OCI-LY3 (cell line): ENCODE data around the gene NOP14.
"Not testable (repeated sequence)": the region's sequence is repeated elsewhere in the genome, so short reads cannot be mapped to it uniquely, and the experiment has no call there.

Experiments used
- H2AFZ ChIP-seq: fragments of 200-600, 300-600 bp; shearing (Covaris generic); 2 replicates; pipeline ENCODE4 v1.6.0; 2014; ENCODE audit warnings: antibody characterized with exemption, low read depth, low read length
- H3K27ac ChIP-seq: fragments of 200-600, 300-600 bp; sonication (generic); 2 replicates; pipeline ENCODE4 v1.5.1; 2014; ENCODE audit warnings: mild to moderate bottlenecking, low read length, moderate library complexity, mixed read lengths
- H3K27me3 ChIP-seq: fragments of 200-600, 300-600 bp; sonication (generic); 2 replicates; pipeline ENCODE4 v1.6.1; 2014; ENCODE audit warnings: low read depth, low read length, mixed read lengths
- H3K36me3 ChIP-seq: fragments of 200-600, 300-600 bp; sonication (generic); replicated peaks from 2 replicates; pipeline ENCODE3; 2014; ENCODE audit warnings: low read depth, low read length, mixed read lengths
- H3K4me1 ChIP-seq: fragments of 300-600, 200-600 bp; sonication (generic); 2 replicates; pipeline ENCODE4 v1.6.1; 2014; ENCODE audit warnings: low read length, mixed read lengths
- H3K4me2 ChIP-seq: fragments of 200-600, 300-600 bp; sonication (generic); 2 replicates; pipeline ENCODE4 v1.6.1; 2014; ENCODE audit warnings: low read length, mixed read lengths
- H3K4me3 ChIP-seq: fragments of 300-600, 200-600 bp; sonication (generic); 2 replicates; pipeline ENCODE4 v1.5.1; 2014; ENCODE audit warnings: antibody characterized with exemption, mild to moderate bottlenecking, low read length, moderate library complexity
- H3K79me2 ChIP-seq: fragments of 300-600, 200-600 bp; shearing (Covaris generic); 2 replicates; pipeline ENCODE4 v1.6.1; 2014; ENCODE audit warnings: mild to moderate bottlenecking, low read length, mixed read lengths
- H3K9ac ChIP-seq: fragments of 300-600, 200-600 bp; shearing (Covaris generic); 2 replicates; pipeline ENCODE4 v1.6.0; 2014; ENCODE audit warnings: mild to moderate bottlenecking, low read length, moderate library complexity
- H3K9me3 ChIP-seq: fragments of 200-600, 300-600 bp; shearing (Covaris generic); 2 replicates; pipeline ENCODE4 v1.6.1; 2014; ENCODE audit warnings: low read length, mixed read lengths; ENCODE audit not compliant: insufficient read depth
- H4K20me1 ChIP-seq: fragments of 200-600, 300-600 bp; sonication (generic); 2 replicates; pipeline ENCODE4 v1.6.1; 2016; ENCODE audit warnings: low read length, mixed read lengths; ENCODE audit not compliant: insufficient read depth
- EZH2phosphoT487 ChIP-seq: fragments of 200-600 bp; shearing (Covaris generic); IDR thresholded peaks from 2 replicates; pipeline ENCODE4 v1.6.1; 2018; ENCODE audit warnings: antibody characterized with exemption, mixed run types, low read depth
- TF ChIP-seq, protein P1 (sequence below): fragments of 200-600, 300-600 bp; sonication (generic); IDR thresholded peaks from 2 replicates; pipeline ENCODE4 v1.5.1; 2014; ENCODE audit warnings: antibody characterized with exemption, low read length, low read depth

Gene NOP14

DNA sequence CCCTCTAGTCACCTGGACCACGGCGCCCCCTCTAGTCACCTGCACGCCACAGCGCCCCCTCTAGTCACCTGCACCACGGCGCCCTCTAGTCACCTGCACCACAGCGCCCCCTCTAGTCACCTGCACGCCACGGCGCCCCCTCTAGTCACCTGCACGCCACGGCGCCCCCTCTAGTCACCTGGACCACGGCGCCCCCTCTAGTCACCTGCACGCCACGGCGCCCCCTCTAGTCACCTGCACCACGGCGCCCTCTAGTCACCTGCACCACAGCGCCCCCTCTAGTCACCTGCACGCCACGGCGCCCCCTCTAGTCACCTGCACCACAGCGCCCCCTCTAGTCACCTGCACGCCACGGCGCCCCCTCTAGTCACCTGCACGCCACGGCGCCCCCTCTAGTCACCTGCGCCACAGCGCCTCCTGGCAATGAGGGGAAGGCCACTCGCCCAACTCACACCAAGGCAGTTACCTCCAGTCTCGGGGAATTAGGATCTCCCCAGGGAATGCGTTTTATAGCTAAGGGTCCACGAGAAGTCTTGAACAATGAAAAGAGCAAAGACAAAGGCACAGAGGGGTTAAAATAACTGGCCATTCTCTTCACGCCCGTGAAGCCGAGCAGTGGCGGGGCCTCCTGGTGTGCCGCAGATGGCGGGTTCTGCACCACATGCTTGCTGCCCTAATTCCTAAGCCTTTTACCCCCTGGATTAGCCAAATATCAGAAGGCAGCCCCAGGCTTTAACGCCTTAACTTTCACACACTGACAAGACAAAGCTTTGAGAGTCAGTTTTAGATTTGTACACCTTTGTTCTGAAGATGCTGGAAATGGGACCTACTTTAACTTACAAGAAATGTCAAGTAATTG lies 7.8 kb downstream of the NOP14 start:
- not testable (repeated sequence) for H3K27ac ChIP-seq, H3K4me3 ChIP-seq, H2AFZ ChIP-seq, H3K9me3 ChIP-seq, H3K9ac ChIP-seq, H3K27me3 ChIP-seq, H3K4me2 ChIP-seq
- H4K20me1 ChIP-seq, result peaks cover 48% of the 10 kb centered on the region
- TF ChIP-seq, protein P1, sequence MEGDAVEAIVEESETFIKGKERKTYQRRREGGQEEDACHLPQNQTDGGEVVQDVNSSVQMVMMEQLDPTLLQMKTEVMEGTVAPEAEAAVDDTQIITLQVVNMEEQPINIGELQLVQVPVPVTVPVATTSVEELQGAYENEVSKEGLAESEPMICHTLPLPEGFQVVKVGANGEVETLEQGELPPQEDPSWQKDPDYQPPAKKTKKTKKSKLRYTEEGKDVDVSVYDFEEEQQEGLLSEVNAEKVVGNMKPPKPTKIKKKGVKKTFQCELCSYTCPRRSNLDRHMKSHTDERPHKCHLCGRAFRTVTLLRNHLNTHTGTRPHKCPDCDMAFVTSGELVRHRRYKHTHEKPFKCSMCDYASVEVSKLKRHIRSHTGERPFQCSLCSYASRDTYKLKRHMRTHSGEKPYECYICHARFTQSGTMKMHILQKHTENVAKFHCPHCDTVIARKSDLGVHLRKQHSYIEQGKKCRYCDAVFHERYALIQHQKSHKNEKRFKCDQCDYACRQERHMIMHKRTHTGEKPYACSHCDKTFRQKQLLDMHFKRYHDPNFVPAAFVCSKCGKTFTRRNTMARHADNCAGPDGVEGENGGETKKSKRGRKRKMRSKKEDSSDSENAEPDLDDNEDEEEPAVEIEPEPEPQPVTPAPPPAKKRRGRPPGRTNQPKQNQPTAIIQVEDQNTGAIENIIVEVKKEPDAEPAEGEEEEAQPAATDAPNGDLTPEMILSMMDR, result peak; percentile 70
- peaks cover 46% of the 10 kb centered on the region for H3K36me3 ChIP-seq
- peaks cover 24% of the 10 kb centered on the region for H3K4me1 ChIP-seq
- peaks cover 53% of the 10 kb centered on the region for H3K79me2 ChIP-seq

DNA sequence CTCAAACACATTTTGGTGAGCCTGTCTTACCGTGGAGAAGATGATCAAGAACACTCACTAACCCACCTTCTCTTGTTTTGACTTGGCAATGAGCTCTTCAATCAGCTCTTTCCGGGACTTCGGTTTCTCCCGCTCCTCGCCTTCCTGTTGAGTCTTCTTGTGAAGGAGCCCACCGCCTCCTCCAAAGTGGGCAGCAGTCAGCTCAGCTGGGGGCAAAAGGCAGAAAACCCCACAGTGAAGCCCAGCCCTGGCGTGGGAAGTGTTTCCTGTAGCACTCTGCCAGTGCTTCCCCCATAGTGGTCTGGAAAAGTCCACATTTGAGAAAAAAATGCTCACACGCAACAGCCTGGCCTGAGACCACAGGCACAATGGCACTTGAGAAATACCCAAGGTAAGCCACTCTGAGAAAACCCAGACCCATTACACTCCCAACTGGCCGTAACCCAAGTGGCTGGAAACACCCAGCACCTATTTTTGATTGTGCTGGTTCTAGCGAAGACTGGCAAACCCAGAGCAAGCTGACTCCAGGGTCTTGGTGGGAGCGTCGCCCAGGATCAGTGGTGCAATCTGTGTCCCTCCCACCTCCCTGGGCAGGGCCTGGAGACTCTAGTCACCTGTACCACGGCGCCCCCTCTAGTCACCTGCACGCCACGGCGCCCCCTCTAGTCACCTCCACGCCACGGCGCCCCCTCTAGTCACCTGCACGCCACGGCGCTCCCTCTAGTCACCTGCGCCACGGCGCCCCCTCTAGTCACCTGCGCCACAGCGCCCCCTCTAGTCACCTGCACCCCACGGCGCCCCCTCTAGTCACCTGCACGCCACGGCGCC lies 8.6 kb downstream of the NOP14 start:
- Histone ChIP-seq H3K79me2 (peaks cover 48% of the 10 kb centered on the region), H2AFZ (no peak overlapping the region), H3K9ac (no peak overlapping the region), H3K4me1 (peaks cover 17% of the 10 kb centered on the region), H3K27me3 (no peaks in the 10 kb centered on the region), H3K27ac (peak overlapping the region; percentile 65), H4K20me1 (peaks cover 41% of the 10 kb centered on the region), H3K4me3 (no peak overlapping the region), H3K4me2 (no peak overlapping the region), H3K9me3 (no peaks in the 10 kb centered on the region), H3K36me3 (peaks cover 52% of the 10 kb centered on the region)
- TF ChIP-seq EZH2phosphoT487, result no peak

DNA sequence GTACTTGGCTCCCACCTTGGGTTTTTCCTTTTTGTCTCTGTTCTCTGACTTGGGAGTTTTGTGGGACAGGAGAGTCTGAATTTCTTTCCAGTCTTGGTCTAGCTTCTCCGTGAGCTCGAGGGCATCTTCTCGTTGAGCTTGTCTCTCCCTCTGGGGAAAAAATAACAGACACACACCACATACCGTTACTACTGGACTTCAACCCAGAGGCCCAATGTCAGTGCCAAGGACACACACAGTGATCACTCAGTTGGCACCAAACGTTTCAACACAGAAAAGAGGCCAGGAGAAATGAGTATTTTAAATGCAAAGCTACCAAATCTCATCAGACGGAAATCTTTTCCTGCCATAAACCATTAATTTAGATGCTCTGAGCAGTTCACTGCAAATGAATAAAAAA lies 9.7 kb downstream of the NOP14 start:
- H3K27ac ChIP-seq, result no peak overlapping the region
- no peak overlapping the region for H3K9ac ChIP-seq
- H3K27me3 ChIP-seq, result no peaks in the 10 kb centered on the region
- peaks cover 6% of the 10 kb centered on the region; the same call in 1 of the 2 replicates for H3K4me1 ChIP-seq
- H3K36me3 ChIP-seq, result peaks cover 57% of the 10 kb centered on the region
- no peak overlapping the region for H3K4me2 ChIP-seq
- H3K4me3 ChIP-seq, result no peak overlapping the region
- no peak for TF ChIP-seq EZH2phosphoT487
- TF ChIP-seq, protein P1, result no peak
- H3K79me2 ChIP-seq, result peaks cover 40% of the 10 kb centered on the region
- H2AFZ ChIP-seq, result no peak overlapping the region
- H3K9me3 ChIP-seq, result no peaks in the 10 kb centered on the region
- H4K20me1 ChIP-seq, result peaks cover 33% of the 10 kb centered on the region

DNA sequence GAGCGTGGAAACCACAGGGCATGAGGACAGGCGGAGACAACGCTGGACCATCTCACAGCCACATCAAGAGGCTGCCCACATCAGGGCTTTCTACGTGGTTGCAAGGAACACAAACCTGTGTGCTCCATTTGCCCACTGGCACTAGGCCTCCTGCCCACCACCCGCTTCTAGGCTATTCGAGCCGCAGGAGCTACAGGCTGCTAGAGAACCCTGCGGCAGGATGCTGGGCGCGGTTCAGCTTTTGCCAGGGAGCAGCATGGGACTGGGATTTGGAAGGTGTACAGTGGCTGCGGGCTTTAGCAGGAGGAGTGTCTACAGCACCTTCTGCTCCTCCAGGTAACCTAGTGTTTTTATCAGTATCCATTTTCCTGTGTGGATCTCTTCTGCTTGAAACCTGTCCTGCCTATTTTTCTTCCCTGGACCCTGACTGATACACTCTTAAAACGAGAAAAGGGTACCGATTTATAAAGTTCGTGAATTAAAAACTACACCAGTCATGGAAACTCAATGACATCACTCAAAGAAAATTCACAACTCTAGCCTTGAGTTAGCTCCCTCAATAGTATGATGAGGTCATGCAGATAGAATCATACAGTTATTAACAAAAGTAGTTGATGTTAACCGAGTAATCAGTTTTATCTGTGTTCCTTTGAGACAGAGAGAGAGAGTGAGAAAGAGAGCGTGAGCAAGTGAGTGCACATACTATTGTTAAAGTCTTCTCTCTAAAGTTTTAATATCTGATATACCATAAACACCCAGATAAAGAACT lies 12.8 kb downstream of the NOP14 start:
- TF ChIP-seq, protein P1, result no peak
- TF ChIP-seq EZH2phosphoT487, result no peak
- Histone ChIP-seq H3K4me2 (no peak overlapping the region), H3K27ac (no peak overlapping the region), H3K36me3 (peaks cover 60% of the 10 kb centered on the region), H3K9me3 (no peaks in the 10 kb centered on the region), H3K27me3 (no peaks in the 10 kb centered on the region), H3K9ac (no peak overlapping the region), H2AFZ (no peak overlapping the region), H3K79me2 (peaks cover 20% of the 10 kb centered on the region; the same call in 1 of the 2 replicates), H4K20me1 (peaks cover 7% of the 10 kb centered on the region), H3K4me3 (no peak overlapping the region), H3K4me1 (0 out of 2 replicates have a peak, but pooled peaks cover under 1% of the 10 kb centered on the region)
